HG03442 (cell line): ENCODE results near the gene ARTN.

ENCODE experiments used
- ATAC-seq: cut with Tn5 transposase; IDR thresholded peaks from one replicate; pipeline ENCODE4 v1.9.1; 2021; ENCODE audit warnings: mild to moderate bottlenecking, moderate library complexity; ENCODE audit not compliant: unreplicated experiment

Gene ARTN

DNA sequence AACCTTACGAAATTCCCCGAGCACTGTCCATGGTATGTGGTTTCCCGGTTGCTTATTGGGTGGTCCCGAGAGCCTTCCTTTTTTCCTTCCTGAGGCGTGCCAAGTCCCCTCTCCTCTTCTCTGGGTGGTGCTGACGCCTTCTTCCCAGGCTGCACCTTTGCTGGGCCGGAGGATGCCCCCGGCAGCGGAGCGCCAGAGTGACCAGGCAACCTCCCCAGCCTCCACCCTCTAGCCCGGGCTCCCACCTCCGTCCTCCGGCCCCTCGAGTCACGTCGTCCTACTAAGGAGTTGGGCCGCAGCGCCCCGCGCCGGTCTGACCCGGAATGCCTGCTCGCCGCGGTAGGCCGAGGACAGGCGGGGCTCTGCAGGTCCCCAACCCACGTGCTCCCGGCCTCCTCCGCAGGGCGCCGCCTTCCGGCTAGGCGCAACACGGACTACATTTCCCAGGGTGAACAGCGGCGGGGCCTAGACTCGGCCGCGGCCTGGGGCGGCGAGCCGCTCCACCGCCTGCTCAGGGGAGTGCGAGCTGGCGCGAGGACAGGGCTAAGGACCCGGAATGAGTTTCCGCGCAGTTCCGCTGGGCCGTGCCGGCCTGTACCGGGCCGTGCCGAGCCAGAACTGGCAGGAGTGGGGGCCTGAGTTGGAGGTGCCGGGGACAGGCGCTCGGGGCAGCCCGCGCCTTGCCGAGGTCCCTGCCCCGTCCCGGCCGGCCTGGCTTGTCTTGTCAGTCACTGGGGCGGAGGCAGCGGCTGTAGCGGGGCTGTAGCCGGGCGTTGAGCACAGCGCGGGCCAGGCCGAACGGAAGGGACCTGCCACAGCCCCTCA, 12.8 kb downstream of the ARTN start, which contains the start of gene IPO13:
Gene IPO13 (plus strand): TSS at position 715 of the 825 bp plus-strand sequence. CDS start 651 bp downstream, outside the sequence.
- ATAC-seq: peak; percentile 87

DNA sequence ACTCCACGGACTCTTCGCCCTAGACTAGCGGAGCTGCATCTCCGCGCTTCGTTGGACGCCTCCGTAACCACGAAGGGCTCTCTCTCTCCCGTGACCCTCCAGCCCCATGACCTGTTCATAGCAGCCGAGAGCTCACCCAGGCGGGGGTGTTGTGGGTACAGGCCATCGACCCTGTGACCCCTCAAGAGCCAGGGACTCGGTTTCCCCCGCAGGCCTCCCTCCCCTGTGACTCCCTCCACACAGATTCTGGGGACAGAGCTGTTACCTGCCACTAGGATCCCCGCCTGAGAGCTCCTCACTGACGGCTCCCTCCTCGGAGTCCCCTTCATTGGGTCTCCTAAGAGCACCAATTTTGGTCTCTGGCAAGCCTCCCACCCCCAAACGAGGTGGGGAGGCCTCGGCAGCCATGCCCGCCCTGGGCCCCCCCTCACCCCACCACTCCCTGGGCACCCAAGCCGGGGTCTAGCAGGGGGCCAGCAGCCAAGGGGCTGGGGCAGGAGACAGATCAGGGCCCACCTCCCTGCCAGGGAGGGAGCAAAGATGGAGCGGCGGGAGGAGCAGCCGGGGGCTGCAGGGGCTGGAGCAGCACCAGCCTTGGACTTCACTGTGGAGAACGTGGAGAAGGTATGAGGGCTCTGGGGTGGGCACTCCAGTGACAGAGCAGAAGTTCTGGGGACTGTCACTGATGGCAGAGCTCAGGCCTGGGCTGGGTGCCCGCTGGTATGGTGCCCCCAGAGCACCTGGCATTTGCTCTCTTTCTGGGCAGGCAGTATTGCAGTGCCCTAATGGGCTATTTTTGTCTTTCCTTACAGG, 13.7 kb downstream of the ARTN start:
- no peak for ATAC-seq

DNA sequence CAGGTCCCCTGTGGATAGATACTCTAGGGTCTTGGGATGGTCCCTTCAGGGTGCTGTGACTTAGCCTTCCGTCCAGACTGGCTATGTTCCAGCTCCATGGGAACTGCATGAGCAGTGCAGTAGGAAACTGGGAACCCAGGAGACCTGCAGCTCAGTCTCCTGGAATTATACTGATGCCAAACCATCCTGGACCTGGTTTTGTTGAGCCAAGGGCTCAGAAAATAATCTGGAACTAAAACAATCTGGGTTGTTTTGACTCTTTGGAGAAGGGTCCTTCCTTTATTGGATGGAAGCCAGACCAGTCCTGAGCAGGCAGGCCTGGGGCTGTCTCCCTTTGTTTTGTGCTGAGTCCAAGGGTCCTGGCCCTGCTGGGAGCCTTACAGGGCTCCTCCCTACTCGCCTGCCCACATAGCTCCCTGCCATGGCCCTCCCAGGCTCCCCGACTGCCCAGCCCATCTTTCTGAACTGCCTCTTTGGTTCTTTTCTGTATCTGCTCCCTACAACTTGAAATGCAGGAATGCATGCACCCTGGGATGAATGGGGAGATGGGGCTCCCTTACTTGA, 14.4 kb downstream of the ARTN start:
- ATAC-seq: no peak

DNA sequence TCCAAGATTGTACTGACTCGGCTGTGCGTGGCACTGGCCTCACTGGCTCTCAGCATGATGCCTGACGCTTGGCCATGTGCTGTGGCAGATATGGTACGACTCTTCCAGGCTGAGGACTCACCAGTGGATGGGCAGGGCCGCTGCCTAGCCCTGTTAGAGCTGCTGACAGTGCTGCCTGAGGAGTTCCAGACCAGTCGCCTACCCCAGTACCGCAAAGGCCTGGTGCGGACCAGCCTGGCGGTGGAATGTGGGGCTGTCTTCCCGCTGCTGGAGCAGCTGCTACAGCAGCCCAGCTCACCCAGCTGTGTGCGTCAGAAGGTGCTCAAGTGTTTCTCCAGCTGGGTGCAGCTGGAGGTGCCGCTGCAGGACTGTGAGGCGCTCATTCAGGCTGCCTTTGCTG, 16.1 kb downstream of the ARTN start:
- no peak for ATAC-seq

DNA sequence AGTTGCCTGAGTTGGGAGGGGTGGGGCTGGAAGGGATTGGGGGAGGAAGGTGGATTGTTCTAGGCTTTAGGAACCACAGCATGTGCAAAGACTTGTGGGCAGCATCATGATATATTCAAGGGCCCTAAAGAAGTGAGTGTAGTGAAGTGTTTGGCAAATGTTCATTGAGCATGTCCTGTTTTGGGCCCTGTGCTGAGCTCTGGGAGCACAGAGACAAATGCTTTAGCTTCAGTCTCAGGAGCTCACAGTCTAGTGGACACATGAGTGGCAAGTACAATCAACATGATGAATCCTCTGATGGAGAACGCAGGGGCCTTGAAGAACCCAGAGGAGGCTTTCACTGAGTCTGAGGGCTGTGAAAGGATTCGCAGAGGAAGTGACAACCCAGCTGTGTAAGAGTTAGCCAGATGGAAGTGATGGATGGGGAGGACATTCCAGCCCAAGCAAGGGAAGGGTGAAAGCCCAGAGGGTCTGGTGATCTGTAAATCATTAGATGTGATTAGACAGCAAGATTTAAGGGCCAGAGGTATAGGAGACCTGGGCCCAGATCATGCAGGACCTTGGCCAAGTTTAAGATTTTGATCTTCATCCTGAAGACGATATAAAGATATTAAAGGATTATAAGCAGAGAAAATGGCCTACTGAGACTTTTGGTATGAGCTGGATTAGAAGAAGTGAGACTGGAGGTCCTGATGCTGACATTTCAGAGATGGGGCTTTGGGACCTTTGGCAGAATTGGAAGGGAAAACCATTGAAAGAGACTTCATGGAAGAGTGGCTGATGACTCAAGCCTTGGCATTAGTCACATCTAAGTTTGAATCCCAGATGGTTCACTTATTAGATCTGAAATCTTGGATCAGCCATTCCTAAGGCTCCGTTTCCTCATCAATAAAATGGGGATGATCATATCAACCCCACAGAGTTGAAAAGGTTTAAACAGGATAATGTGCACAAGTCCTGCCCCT, 17.7 kb downstream of the ARTN start:
- no peak for ATAC-seq

DNA sequence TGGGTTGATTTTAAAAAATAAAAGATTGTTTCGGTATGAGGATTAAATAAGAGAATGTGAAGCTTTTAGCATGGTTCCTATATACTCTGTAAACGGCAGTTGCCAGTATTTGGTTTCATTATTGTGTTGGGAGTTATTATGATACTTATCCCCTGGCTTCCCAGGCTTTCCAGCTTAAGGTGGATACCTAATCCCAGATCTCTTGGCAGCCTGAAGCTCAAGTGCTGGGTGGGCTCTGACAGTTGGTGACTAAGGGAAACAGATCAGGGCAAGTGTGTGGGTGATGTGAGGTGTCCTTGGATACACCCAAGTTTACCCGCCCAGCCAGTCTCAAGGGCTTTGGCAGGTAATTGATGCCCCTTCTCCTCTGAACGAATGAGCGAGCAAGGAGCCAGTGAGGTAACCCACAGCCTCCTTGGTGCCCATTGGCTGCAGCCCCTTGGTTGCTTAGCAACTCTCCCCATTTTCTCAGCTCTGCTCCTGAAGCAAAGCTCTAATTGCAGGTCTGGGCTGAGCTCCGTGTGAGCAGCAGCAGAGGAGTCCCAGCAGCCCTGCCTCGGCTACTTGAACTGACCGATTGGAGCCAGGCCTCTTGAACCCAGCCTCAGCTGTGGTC, 19.2 kb downstream of the ARTN start:
- ATAC-seq: no peak

DNA sequence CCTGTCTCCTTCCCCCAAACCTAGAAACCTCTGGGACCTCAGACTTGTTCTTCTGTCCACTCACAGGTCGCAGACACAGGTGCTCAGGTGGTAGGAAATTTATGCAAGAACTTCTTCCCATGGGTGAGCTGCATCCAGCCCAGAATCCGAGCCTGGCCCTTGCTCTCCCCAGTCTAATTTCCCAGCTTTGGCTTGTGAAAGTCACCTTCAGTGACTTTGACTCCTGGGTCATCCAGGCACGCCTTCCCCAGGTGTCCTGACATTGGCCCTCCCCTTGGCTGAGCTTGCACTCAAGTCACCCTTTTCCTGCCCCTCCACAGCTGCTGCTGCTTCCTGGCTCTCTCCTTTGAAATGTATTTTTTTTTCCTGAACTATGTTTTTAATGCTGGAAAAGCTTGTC, 19.8 kb downstream of the ARTN start:
- ATAC-seq: no peak

DNA sequence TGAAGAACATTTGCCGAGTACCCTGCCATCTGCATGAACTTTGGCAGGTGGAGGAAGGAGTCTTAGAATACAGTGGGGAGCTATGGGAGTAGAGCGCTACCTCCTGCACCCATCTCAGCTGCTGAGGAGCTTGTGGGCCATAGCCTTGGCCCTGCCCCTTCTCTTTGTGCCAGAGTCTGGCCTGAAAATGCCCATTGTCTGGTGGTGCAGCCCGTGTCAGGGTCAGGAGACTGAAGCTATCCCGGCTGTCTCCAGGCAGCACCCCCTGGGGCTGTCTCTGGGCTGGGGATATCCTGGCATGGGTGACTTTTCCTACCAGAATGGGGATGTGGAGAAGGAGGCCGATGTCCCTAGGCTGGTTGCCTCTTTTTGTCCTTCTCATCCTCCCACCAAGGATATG, 20.4 kb downstream of the ARTN start:
- no peak for ATAC-seq

DNA sequence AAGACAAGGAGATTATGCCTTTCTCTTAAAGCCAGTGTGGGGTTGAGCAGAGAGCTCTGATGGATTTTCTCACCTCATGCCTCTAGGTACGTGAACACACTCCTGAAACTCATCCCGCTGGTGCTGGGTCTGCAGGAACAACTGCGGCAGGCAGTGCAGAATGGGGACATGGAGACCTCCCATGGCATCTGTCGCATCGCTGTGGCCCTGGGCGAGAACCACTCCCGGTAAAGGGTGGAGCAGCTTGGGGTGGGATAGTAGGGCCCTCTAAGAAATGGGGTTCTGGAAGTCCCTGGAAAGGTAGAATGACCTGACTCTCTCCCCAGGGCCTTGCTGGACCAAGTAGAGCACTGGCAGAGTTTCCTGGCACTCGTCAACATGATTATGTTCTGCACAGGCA, 22.6 kb downstream of the ARTN start:
- ATAC-seq: no peak

DNA sequence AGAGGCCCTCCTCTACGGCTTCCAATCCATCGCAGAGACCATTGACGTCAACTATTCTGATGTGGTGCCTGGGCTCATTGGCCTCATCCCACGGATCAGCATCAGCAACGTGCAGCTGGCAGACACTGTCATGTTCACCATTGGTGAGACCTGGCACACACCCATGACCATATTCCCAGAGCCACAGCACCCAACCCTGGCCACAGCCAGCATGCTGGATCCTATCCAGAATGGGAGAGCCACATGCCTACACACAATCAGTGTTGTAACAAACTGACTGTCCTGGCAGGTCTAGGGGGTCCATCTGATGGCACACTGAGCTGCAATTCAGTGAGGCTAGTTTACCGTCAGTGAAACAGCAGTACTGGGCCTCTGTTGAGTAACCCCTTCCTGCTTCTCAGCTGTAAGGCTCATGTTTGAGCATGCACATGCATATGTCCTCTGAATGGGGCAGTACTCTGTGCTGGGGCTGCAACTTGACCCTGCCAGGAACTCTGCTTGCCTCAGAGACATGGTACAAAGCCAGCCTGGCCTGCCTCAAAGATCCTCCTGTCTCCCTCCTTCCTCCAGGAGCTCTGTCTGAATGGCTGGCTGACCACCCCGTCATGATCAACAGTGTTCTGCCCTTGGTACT, 23.9 kb downstream of the ARTN start:
- ATAC-seq: no peak

DNA sequence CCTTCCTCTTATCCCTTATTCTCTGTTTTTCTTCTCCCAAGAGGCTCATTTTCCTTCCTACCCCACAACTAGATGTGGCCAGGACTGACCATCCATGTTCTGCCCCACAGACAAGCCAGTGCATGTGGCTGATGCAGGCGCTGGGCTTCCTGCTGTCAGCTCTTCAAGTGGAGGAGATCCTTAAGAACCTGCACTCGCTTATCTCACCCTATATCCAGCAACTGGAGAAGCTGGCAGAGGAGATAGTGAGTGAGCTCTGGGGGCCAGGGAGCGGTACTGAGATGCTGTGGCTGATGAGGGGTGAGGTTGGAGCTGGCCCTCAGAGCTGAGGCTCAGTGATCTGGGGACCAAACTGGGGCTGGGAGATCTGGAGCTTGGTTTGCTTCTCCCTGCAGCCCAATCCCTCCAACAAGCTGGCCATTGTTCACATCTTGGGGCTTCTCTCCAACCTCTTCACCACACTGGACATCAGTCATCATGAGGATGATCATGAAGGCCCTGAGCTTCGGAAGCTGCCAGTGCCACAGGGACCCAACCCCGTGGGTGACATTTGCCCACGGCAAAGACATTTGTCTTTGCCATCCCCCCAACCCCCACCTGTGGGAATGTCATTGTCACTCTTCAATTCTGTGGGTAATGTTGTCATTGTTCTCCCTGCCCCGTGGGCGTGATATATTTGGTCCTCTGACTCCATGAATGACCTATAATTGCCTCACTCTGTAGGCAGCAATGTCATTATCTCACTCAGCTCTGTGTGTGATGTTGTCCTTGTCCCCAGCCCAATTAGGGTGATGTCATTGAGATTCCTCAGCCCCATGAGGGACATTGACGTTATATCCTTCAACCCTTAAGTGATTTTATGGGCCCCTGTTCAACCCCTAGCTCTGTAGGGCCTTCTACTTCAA, 25.0 kb downstream of the ARTN start:
- no peak for ATAC-seq

DNA sequence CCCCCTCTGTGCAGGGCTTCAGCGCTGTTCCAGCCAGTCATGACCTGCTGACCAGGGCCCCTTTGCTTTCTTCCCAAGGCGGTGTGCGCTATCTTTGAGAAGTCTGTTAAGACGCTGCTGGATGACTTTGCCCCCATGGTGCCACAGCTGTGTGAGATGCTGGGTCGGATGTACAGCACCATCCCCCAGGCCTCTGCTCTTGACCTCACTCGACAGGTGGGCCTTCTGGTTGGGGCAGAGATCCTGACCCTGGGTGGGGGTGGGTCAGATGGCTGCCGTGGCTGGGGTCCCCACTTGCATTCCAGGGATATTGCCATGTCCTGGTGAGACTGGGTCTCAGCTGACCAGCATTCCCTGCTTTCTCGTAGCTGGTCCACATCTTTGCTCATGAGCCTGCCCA, 27.2 kb downstream of the ARTN start:
- no peak for ATAC-seq

DNA sequence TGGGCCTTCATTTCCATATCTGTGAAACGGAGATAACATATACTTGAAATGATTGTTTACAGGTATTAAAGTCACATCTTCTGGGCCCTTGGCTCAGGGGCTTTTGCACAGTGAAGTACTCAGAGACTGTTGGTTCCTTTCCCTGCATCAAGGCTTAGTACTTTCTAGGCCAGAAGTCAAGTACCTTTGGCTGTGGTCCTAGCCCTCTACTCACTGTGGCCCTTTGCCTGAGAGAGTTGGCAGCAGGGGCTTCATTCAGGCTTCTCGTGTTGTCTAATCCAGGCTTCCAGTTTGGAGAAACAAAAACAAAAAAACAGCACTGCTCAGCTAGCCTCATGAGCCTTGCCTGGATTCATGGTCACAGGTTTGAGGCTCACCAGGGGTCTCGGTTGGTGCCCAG, 28.1 kb downstream of the ARTN start:
- no peak for ATAC-seq

DNA sequence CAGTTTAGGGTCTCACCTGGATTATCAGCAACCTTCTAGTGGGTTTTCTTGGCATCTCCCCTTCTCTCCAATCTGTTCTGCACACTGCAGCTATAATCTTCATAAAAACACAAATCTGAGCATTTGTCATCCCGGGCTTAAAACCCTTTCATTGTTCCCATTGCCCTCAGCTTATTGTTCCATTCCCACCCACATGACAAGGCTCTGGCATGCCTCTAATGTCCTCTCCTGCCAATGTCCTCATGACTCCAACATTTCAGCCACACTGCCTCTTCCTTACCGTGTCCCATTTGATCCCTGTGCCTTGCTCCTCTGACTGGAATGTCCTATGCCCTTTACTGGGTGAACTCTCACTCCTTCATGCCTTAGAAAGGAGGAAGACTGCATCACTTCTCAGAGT, 28.7 kb downstream of the ARTN start:
- no peak for ATAC-seq

DNA sequence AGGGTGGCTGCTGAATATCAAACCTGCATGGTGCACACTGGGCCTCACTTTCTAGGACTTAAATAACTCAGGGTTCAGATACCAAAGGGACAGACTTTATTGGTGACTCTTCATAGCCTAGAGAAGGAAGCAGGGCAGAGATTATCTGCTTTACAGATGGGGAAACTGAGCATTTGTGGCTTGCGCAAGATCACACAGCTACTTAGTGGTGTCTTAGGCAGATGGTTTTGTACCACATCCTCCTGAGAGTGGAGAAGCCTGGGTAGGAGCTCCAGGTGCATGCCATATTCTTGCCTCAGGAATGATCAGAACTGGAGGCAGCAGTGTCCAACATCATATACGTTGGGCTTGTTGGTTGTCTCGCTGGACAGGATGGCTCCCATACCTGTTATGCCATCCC, 29.4 kb downstream of the ARTN start:
- no peak for ATAC-seq

DNA sequence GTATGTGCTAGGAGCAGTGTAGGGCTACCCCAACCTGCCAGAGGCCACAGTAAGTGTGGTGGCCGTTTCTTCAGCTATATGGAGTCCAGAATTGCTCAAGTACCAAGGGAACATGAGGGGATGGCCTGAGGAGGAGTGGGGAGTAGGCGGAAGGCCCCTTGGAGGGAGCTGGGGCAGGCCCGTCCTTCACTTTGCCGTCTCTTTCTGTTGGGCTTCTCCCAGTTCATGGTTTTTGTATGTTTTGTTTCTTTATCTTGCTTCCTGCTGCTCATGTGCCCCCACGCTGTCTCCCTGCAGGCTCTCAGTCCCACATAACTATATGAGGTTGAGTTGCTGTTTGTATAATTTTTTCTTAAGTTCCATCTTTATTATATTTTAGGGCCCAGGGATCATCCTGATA, 30.3 kb downstream of the ARTN start:
- ATAC-seq: no peak

DNA sequence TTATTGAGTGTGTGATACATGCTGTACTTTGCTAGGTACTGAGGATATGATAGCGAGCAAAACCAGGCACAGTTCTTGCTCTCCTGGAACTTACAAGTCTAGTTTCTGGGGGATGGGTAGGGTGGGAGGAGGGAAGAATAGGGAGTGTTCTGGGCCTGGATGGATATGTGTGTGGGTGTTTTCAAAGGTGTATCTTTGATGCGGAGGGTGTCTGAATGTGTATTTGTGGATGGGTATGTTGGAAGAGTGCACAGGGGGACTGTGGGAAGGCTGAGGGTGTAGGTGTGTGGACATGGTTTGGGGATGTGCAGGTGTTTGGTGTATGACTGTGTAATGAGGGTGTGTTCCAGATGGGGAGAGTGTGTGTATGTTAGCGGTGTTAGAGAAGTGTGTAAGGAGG, 31.7 kb downstream of the ARTN start:
- ATAC-seq: no peak

DNA sequence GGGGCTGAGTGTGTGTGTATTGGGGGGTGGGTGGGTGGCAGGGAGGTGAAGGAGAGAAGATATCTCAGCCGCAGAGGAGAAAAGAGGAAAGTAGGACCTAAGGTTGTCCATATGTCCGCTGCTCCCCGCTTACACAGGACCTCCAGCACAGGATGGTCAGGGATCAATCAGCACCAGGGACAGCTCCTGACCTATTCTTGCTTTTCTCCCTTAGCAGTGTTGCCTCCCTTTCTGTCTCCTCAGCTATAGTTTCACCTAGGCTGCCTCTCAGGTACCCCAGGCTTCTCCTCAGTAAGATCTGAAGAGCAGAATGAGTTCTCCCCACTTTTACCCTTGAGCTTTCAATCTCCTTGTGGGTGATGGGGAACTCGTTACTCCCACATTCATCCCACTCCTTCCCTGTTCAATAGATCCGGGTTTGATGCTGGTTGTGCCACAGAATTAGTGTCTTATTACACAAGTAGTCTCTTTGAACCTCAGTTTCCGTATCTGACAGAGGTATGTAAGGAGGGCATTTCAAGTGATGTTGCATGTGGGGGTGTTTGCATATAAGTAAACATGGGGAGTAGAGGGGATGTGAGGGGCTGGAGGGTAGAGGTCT, 34.8 kb downstream of the ARTN start:
- ATAC-seq: no peak

DNA sequence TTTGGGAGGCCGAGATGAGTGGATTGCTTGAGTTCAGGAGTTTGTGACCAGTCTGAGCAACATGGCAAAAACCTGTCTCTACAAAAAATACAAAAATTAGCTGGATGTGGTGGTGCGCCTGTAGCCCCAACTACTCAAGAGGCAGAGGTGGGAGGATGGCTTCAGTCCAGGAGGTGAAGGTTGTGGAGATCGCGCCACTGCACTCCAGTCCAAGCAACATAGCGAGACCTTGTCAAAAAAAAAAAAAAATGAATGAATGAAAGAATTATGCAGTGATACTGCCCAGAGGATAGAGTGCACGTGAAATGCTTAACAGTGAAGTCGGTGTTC, 35.8 kb downstream of the ARTN start:
- ATAC-seq: no peak
